ENCODE results near the gene MAP1LC3B. TPM values are rescaled to one million over a fixed set of nuclear protein-coding genes. Genes with fewer than 3 reads are reported as not detected.
"Not testable (repeated sequence)": the region's sequence is repeated elsewhere in the genome, so short reads cannot be mapped to it uniquely, and the experiment has no call there.

Gene MAP1LC3B
- total RNA-seq, 1 donor = 44.5 TPM

- no peak for TF ChIP-seq CTCF (IDR thresholded peaks at IDR 0.05; ENCODE audit: extremely low read depth, low read depth, low read length)
- H2AFZ ChIP-seq (ENCODE audit: low read length) = no peak overlapping the region
- H3K79me2 ChIP-seq (ENCODE audit: insufficient read depth, low read length) = peaks cover 58% of the 10 kb centered on the region
- no peaks in the 10 kb centered on the region for H3K9me3 ChIP-seq (ENCODE audit: low read depth, low read length)
- no peaks in the 10 kb centered on the region for H3K27me3 ChIP-seq (ENCODE audit: insufficient read depth, low read length)
- peak overlapping the region; percentile 64 for H3K27ac ChIP-seq (ENCODE audit: low read depth, low read length)
- peak overlapping the region; percentile 76 for H3K4me3 ChIP-seq (ENCODE audit: insufficient read depth, low read length)
- no peaks in the 10 kb centered on the region for H3K36me3 ChIP-seq (ENCODE audit: insufficient read depth, low read length)
- no peak for DNase-seq (ENCODE audit: insufficient read length, low spot score, missing footprints)
- peak overlapping the region; percentile 94 for H3K4me2 ChIP-seq (ENCODE audit: insufficient read depth, low read length)
- peaks cover 25% of the 10 kb centered on the region for H4K20me1 ChIP-seq (ENCODE audit: insufficient read depth, low read length)
- H3K4me1 ChIP-seq (ENCODE audit: insufficient read depth, low read length) = peaks cover 22% of the 10 kb centered on the region
Observed at GRCh38 chr16:87382023-87382785, 9.9 kb upstream of the MAP1LC3B start.

GRCh38 chr16:87383505-87384161, 8.5 kb upstream of the MAP1LC3B start, which contains the start of gene FBXO31:
TSS of gene FBXO31 (minus strand) at chr16:87383776. CDS start at chr16:87383744, 32 bp downstream.
- peak within 1 kb of the TSS; percentile 68 for H3K27ac ChIP-seq (ENCODE audit: low read depth, low read length)
- peaks cover 22% of the 10 kb centered on the region for H4K20me1 ChIP-seq (ENCODE audit: insufficient read depth, low read length)
- H2AFZ ChIP-seq (ENCODE audit: low read length) = peak within 1 kb of the TSS; percentile 90
- no peaks in the 10 kb centered on the region for H3K27me3 ChIP-seq (ENCODE audit: insufficient read depth, low read length)
- TF ChIP-seq CTCF (IDR thresholded peaks at IDR 0.05; ENCODE audit: extremely low read depth, low read depth, low read length) = no peak
- peaks cover 33% of the 10 kb centered on the region for H3K4me1 ChIP-seq (ENCODE audit: insufficient read depth, low read length)
- no peaks in the 10 kb centered on the region for H3K9me3 ChIP-seq (ENCODE audit: low read depth, low read length)
- H3K79me2 ChIP-seq (ENCODE audit: insufficient read depth, low read length) = peaks cover 44% of the 10 kb centered on the region
- no peaks in the 10 kb centered on the region for H3K36me3 ChIP-seq (ENCODE audit: insufficient read depth, low read length)
- H3K4me2 ChIP-seq (ENCODE audit: insufficient read depth, low read length) = peak within 1 kb of the TSS; percentile 94
- H3K4me3 ChIP-seq (ENCODE audit: insufficient read depth, low read length) = peak within 1 kb of the TSS; percentile 76
- peak; percentile 98 for DNase-seq (ENCODE audit: insufficient read length, low spot score, missing footprints)

- DNase-seq (ENCODE audit: insufficient read length, low spot score, missing footprints) = peak; percentile 92
- peak overlapping the region; percentile 90 for H2AFZ ChIP-seq (ENCODE audit: low read length)
- peaks cover 37% of the 10 kb centered on the region for H3K4me1 ChIP-seq (ENCODE audit: insufficient read depth, low read length)
- peak overlapping the region; percentile 79 for H3K4me2 ChIP-seq (ENCODE audit: insufficient read depth, low read length)
- no peaks in the 10 kb centered on the region for H3K27me3 ChIP-seq (ENCODE audit: insufficient read depth, low read length)
- peak overlapping the region; percentile 76 for H3K4me3 ChIP-seq (ENCODE audit: insufficient read depth, low read length)
- H3K36me3 ChIP-seq (ENCODE audit: insufficient read depth, low read length) = no peaks in the 10 kb centered on the region
- no peak for TF ChIP-seq CTCF (IDR thresholded peaks at IDR 0.05; ENCODE audit: extremely low read depth, low read depth, low read length)
- H3K27ac ChIP-seq (ENCODE audit: low read depth, low read length) = peak overlapping the region; percentile 49
- peaks cover 22% of the 10 kb centered on the region for H4K20me1 ChIP-seq (ENCODE audit: insufficient read depth, low read length)
- peaks cover 38% of the 10 kb centered on the region for H3K79me2 ChIP-seq (ENCODE audit: insufficient read depth, low read length)
- no peaks in the 10 kb centered on the region for H3K9me3 ChIP-seq (ENCODE audit: low read depth, low read length)
Observed at GRCh38 chr16:87384162-87384874, 7.8 kb upstream of the MAP1LC3B start.

GRCh38 chr16:87384875-87385167, 7.3 kb upstream of the MAP1LC3B start:
- H3K4me1 ChIP-seq (ENCODE audit: insufficient read depth, low read length) = peaks cover 37% of the 10 kb centered on the region
- H3K9me3 ChIP-seq (ENCODE audit: low read depth, low read length); H3K27me3 ChIP-seq (ENCODE audit: insufficient read depth, low read length); H3K36me3 ChIP-seq (ENCODE audit: insufficient read depth, low read length); DNase-seq (ENCODE audit: insufficient read length, low spot score, missing footprints): not testable (repeated sequence)
- peak overlapping the region; percentile 79 for H3K4me2 ChIP-seq (ENCODE audit: insufficient read depth, low read length)
- peak overlapping the region; percentile 76 for H3K4me3 ChIP-seq (ENCODE audit: insufficient read depth, low read length)
- peak overlapping the region; percentile 49 for H3K27ac ChIP-seq (ENCODE audit: low read depth, low read length)
- peak overlapping the region; percentile 90 for H2AFZ ChIP-seq (ENCODE audit: low read length)
- peaks cover 22% of the 10 kb centered on the region for H4K20me1 ChIP-seq (ENCODE audit: insufficient read depth, low read length)
- peaks cover 33% of the 10 kb centered on the region for H3K79me2 ChIP-seq (ENCODE audit: insufficient read depth, low read length)
